GOT3 (cell line): ENCODE measurements around the gene CENPH.
"Not testable (repeated sequence)": the region's sequence is repeated elsewhere in the genome, so short reads cannot be mapped to it uniquely, and the experiment has no call there.

Experiments used
- DNase-seq: peaks from one replicate; lab custom pipeline; 2025; ENCODE audit warnings: mixed read lengths; lab: John Stamatoyannopoulos, UW

The CENPH gene, protein sequence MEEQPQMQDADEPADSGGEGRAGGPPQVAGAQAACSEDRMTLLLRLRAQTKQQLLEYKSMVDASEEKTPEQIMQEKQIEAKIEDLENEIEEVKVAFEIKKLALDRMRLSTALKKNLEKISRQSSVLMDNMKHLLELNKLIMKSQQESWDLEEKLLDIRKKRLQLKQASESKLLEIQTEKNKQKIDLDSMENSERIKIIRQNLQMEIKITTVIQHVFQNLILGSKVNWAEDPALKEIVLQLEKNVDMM

DNA sequence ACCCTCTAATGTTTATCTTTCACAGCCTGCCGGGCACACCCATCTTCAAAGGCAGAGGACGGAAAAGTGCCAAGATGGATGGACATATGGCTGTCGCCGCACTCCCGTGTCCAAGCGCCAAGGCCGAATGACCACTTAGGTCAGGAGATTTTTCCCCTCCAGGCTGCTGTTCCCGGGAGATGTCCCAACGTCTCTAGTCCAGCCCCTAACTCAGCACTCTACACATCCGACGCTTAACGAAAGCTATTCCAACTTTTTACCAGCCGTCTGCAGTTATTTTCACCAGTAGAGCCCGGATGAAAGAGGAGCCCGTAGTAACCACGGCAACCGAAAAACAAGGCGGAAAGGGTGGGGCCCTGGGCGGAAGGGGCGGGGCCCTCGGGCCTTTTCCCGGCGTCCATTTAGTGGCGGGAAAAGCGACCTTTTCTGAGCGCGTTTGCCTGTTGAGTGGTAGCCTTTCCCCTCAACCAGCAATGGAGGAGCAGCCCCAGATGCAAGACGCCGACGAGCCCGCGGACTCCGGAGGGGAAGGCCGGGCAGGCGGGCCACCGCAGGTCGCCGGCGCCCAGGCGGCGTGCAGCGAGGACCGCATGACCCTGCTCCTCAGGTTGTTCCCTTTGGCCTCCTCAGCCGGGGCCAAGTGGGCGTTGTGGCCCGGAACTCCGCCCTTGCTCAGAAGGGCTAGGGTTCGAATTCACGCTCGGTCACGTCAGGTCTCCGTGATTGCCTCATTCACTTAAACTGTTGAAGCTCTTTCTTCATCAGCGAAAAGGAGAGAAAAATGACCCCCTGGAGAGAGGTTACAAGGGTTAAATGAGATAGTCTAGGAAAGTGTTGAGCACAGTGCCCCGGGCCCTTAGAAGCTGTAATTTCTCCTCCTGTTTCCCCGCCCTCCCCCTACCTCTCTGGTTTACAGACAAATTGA is at the start of gene CENPH:
TSS of gene CENPH (plus strand) at position 422 of the 925 bp plus-strand sequence. CDS start at position 474, 52 bp downstream.
- DNase-seq: peak; percentile 59

DNA sequence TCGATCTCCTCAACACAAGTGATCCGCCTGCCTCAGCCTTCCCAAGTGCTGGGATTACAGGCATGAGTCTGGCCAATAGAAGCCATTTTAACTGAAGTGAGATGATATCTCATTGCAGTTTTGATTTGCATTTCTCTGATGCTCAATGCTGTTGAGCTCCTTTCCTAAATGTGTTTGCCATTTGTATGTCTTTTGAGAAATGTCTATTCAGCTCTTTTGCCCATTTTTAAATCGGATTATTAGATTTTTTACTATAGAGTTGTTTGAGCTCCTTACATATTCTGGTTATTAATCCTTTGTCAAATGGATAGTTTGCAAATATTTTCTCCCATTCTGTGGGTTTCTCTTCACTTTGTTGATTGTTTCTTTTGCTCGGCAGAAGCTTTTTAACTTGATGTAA is 49.1 kb upstream of the CENPH start:
- DNase-seq: not testable (repeated sequence)

DNA sequence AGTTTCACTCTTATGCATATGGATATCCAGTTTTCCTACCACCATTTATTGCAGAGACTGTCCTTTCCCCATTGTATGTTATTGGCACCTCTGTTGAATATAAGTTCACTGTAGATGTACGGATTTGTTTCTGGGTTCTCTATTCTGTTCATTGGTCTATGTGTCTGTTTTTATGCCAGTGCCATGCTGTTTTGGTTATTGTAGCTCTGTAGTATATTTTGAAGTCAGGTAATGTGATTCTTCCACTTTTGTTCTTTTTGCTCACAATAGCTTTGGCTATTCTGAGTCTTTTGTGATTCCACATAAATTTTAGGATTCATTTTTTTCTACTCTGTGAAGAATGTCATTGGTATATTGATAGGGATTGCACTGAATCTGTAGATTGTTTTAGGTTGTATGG is 48.6 kb upstream of the CENPH start:
- DNase-seq: no peak

DNA sequence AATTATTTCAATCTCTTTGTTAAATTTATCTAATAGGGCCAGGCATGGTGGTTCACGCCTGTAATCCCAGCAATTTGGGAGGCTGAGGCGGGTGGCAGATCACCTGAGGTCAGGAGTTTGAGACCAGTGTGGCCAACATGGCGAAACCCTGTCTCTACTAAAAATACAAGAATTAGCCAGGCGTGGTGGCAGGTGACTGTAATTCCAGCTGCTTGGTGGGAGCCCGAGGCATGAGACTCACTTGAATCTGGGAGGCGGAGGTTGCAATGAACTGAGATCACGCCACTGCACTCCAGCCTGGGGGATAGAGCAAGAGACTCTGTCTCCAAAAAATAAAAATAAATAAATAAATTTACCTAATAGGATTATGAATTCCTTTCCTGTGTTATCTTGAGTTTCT is 40.8 kb upstream of the CENPH start:
- not testable (repeated sequence) for DNase-seq

DNA sequence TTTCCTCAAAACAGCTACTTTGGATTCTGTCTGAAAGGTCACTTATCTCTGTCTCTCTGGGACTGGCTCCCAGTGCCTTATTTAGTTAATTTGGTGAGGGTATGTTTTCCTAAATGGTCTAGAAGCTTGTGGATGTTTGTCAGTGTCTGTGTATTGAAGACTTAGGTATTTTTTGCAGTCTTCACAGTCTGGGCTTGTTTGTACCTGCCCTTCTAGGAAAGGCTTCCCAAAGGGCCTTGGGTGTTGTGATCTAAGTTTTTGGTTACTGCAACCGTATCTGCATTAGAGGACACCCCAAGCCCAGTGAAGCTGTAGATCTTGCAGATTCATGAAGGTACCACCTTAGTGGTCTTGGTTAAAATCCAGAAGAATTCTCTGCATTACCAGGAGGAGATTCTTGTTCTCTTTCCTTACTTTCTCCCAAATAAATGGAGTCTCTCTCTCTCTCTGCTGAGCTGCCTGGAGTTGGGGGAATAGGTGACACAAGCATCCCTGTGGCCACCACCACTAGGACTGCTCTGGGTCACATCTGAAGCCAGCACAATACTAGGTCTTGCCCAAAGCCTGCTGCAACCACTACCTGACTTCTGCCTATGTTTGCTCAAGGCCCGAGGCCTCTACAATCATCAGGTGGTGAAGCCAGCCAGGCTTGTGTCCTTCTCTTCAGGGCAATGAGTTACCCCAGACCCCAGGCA is 40.3 kb upstream of the CENPH start:
- DNase-seq: no peak

DNA sequence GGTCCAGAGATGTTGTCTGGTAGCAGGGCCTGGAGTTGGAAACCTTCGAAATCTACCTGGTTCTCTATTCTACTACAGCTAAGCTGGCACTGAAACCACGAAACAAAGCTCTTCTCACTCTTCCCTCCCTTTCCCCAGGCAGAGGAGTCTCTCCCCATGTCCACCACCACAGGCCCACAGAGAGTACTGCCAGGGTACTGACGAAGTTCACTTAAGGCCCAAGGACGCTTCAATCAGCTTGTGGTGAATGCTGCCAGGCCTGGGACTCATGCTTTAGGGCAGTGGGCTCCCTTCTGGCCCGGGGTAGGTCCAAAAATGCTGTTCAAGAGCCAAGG is 39.7 kb upstream of the CENPH start:
- DNase-seq: no peak

DNA sequence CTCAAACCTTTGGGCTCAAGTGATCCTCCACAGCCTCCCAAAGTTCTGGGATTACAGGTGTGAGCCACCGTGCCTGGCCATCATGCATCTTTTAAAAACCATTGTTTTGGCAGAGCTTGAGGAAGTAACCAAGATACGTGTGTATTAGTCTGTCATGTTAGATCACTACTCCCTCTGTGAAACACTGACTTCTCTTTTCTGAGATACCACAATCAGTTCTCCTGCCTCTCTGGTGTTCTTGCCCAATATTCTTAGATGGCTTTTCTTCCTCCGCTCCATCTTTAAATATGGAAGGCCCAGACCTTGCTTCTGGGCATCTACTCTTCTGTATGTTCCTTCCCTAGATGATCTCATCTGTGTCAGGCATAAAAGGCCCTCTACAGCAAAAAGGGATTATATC is 36.7 kb upstream of the CENPH start:
- DNase-seq: no peak

DNA sequence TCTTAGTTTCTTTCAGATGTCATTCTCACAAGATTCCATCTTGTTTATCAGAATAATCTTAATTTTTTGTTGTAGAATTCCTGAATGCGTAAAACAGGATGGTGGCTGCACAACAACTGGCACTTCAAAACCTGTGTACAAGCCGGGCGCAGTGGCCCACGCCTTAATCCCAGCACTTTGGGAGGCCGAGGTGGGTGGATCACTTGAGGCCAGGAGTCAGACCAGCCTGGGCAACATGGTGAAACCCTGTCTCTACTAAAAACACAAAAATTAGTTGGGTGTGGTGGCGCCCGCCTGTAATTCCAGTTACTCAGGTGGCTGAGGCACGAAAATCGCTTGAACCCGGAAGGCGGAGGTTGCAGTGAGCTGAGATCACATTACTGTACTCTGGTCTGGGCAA is 32.9 kb upstream of the CENPH start:
- DNase-seq: no peak

DNA sequence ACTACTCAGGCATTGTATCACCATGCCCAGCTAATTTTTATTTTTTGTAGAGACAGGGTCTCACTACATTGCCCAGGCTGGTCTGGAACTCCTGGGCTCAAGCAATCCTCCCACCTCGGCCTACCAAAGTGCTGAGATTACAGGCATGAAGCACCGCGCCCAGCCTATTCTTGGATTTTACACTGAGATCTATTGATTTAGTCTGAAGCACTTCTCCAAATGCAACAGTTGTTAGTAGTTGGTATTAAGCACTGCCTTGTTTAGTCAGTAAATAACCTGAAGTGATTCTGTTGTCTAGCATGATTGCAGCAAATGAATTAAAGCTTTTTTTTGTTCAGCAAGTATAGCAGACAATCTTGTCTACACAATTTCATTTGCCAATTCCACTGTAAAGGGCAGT is 31.3 kb upstream of the CENPH start:
- no peak for DNase-seq

DNA sequence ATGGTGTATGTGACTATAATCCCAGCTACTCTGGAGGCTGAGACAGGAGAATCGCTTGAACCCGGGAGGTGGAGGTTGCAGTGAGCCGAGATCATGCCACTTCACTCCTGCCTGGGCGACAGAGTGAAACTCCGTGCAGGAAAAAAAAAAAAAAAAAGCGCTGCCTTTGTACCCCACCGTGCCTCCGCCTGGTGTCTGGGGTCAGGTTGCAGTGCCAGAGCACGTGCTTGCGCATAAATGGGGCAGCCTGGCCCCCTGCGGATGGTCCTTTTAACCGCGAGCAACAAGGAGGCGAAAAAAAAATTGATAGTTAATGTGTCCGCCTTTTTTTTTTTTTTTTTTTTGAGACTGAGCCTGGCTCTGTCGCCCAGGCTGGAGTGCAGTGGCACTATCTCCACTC is 28.7 kb upstream of the CENPH start:
- DNase-seq: no peak

DNA sequence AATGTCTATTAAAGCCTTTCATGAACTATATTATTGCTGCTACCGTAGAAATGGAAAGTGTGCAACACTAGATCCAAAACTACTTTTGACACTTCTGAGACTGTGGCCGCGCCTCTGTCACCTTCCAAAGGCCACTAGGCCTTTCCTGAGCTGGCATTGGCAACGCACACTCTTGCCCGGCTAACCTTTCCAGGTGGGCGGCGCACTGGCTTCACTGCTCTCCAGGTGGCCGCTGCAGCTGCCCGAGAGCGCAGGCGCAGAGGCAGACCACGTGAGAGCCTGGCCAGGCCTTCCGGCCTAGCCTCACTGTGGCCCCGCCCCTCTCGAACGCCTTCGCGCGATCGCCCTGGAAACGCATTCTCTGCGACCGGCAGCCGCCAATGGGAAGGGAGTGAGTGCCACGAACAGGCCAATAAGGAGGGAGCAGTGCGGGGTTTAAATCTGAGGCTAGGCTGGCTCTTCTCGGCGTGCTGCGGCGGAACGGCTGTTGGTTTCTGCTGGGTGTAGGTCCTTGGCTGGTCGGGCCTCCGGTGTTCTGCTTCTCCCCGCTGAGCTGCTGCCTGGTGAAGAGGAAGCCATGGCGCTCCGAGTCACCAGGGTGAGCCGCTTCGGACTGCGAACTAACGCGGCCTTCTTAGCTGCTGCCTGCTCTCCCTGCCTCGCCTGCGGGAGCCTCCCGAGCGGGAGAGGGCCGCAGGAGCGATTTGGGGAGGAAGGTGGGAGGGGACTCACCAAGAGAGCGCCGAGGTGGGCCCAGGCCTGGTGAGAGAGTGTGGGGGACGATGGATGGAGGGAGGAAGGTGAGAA is 22.5 kb upstream of the CENPH start, which contains the start of gene CCNB1:
TSS of gene CCNB1 (plus strand) at position 465 of the 807 bp plus-strand sequence. CDS start at position 578, 113 bp downstream.
- peak; percentile 88 for DNase-seq

DNA sequence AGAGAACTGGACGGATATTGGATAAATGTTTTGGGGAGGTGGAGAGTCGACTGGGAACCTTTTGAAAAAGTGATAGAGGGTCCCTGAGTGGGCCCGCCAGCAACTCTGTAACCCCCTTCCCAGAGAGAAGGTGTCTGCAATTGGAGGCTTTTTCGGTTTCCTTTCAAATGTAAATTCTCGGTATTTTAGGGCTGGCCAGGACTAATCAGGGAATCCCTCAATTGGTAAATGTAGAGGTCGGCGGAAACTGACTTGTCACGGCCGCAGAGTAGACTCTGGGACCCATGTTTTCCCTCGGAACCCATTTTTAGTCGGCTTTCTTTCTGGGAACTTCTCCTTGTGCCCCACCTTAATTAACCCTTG is 21.9 kb upstream of the CENPH start:
- no peak for DNase-seq

DNA sequence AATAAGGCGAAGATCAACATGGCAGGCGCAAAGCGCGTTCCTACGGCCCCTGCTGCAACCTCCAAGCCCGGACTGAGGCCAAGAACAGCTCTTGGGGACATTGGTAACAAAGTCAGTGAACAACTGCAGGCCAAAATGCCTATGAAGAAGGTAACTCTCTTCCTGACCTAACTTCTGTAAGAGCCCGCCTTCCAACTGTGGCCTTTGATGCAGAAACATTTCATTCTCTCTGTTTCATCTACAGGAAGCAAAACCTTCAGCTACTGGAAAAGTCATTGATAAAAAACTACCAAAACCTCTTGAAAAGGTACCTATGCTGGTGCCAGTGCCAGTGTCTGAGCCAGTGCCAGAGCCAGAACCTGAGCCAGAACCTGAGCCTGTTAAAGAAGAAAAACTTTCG is 21.5 kb upstream of the CENPH start:
- DNase-seq: no peak

DNA sequence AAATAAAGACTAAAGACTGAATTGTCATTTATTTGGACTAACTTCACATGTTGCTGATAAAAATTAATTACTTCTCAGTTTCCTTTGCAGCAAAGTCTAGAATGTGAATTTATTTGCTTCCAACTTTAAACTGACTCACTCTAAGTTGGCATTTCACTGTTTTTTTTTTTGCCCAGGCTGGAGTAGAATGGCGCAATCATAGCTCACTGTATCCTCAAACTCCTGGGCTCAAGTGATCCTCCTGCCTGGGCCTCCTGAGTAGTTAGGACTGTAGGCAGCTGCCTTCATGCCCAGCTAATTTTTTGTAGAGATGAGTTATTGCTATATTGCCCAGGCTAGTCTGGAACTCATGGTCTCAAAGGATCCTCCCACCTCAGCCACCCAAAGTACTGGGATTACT is 18.9 kb upstream of the CENPH start:
- no peak for DNase-seq

DNA sequence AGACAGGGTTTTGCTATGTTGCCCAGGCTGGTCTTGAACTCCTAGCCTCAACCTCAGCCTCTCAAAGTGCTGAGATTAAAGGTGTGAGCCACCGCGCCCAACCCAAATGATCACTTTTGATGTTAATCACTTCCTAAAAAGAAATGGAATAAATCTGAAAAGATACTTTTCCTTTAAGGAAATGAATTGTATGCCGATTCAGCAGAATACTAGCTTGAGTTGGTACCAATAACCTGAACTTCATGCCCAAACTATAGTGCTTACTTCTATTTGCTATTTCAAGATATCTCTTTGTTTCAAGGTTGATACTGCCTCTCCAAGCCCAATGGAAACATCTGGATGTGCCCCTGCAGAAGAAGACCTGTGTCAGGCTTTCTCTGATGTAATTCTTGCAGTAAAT is 18.4 kb upstream of the CENPH start:
- DNase-seq: no peak

DNA sequence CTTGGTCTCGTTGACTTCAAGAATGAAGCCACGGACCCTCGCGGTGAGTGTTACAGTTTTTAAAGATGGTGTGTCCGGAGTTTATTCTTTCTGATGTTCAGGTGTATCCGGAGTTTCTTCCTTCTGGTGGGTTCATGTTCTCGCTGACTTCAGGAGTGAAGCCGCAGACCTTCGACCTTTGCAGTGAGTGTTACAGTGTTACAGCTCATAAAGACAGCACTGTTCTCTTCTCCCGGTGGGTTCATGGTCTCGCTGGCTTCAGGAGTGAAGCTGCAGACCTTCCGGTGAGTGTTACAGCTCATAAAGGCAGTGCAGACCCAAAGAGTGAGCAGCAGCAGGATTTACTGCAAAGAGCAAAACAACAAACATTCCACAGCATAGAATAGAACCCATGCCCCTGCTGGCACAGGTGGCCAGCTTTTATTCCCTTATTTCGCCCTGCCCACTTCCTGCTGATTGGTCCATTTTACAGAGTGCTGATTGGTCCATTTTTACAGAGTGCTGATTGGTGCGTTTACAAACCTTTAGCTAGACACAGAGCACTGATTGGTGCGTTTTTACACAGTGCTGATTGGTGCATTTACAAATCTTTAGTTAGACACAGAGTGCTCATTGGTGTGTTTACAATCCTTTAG is 7.6 kb upstream of the CENPH start:
- DNase-seq: not testable (repeated sequence)

DNA sequence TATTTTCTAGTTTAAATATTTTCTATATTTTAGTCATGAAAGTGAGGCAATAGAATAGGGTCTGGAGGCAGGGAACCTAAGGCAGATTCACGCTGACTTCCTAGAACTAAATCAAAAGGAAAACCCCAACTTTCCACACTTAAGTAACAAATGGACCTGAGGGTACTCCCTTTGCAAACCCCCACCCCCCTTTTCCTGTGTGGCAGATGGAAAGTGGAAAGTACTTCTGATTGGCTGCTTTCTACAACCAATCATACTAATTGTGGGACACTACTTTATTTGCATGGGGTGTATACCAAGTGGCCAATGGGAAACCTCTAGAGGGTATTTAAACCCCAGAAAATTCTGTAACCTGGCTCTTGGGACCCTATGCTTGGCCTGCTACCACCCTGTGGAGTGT is 4.8 kb upstream of the CENPH start:
- no peak for DNase-seq

DNA sequence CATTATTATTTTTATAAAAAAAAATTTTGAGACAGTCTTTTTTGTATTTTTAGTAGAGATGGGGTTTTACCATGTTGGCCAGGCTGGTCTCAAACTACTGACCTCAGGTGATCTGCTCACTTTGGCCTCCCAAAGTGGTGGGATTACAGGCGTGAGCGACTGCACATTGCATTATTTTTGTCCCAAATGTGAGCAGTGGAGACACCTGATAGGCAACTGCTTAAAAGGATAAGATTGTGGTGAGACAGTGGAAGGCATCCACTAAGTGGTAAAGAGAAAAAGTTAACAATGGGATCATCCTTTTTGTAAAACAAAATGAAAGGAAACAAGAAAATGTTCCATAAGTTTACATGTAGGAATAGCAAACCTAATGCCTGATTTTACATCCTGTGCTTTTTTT is 2.0 kb upstream of the CENPH start:
- DNase-seq: no peak

DNA sequence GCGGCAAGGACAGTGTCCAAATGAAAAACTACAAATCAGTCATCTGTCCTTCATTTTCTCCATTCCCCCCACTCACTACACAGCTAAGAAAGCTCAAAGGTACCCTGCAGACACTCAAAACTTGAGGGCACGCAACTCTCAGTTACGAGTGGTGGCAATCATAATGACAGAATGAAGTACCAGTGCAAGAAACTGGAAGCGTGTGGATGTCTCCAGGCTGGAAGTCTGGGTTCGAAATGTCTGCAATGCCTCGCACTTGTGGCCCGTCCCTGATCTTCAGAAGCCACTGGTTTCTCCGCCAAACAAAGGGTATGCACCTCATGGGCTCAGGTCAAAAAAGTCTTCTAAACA is 597 bp upstream of the CENPH start:
- DNase-seq: no peak

DNA sequence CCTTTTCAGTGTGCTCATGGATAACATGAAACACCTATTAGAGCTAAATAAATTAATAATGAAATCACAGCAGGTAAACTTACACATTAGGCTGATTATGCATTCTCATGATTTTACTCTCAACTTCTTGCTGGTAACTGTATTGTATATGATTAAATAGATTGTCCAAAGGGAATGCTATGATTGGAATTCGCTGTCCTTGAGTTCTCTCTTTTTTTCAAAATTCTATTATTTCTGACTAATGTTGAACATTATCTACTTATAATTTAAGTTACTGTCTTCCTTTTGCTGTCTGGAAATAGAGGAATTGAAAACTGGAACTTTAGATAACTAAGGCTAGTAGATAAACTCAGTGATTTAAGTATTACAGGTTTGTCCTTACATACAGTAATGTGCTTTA is 13.1 kb downstream of the CENPH start:
- DNase-seq: no peak

DNA sequence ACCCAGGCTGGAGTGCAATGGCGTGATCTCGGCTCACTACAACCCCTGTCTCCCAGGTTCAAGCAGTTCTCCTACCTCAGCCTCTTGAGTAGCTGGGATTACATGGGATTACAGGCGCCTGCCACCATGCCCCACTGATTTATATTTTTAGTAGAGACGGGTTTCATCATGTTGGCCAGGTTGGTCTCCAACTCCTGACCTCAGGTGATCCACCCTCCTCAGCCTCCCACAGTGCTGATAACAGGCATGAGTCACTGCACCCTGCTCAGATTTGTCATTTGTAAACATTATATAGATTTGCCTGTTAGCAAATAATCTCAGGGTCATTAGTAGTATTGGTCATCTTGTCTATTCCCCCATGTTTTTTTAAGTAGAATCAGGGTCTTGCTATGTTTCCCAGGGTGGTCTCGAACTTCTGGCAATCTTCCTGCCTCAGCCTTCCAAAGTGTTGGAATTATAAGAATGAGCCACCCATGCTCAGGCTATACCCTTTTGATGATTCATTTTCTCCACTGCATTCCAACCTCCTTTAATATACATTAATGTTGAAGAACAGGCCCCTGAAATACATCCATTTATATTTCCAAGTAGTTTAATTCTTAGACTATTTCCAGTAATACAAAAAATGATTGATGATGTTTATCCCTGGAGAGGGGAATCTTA is 17.3 kb downstream of the CENPH start:
- no peak for DNase-seq
